Natural killer cell (primary cell): Measurements from ENCODE around the gene SLC7A7. TPM values are rescaled to one million over a fixed set of nuclear protein-coding genes. Genes with fewer than 3 reads are reported as not detected.
"Not testable (repeated sequence)": the region's sequence is repeated elsewhere in the genome, so short reads cannot be mapped to it uniquely, and the experiment has no call there.

ENCODE experiments used
- ATAC-seq, 3 donors: fragments of 150-1000 bp in 2 of 3; fragments of 200-7000 bp in 1 of 3; cut with Tn5 transposase; 1 replicate in 1 of 3; 2 replicates in 2 of 3; pipeline ENCODE4 v1.10.0; 2021; ENCODE audit warnings: mild to moderate bottlenecking in 2 of 3, moderate library complexity in 2 of 3
- DNase-seq, 2 donors: peaks; one replicate each; pipeline versions ENCODE4 v3.0.0 to v3.0.0-alpha.2; 2013 to 2021; ENCODE audit warnings: mixed read lengths in 1 of 2
- H3K27ac ChIP-seq: one replicate; pipeline ENCODE4 v1.5.1; 2013; ENCODE audit warnings: mild to moderate bottlenecking, low read length
- H3K27me3 ChIP-seq: one replicate; pipeline ENCODE4 v1.6.1; 2013; ENCODE audit warnings: low read length; ENCODE audit not compliant: control insufficient read depth, insufficient read depth
- H3K36me3 ChIP-seq: one replicate; pipeline ENCODE4 v1.6.1; 2013; ENCODE audit warnings: low read length; ENCODE audit not compliant: control insufficient read depth, insufficient read depth
- H3K4me1 ChIP-seq: one replicate; pipeline ENCODE4 v1.6.1; 2013; ENCODE audit warnings: low read length; ENCODE audit not compliant: control insufficient read depth, insufficient read depth
- H3K4me3 ChIP-seq: one replicate; pipeline ENCODE4 v1.5.1; 2013; ENCODE audit warnings: low read length
- H3K9me3 ChIP-seq: one replicate; pipeline ENCODE4 v1.6.1; 2013; ENCODE audit warnings: low read length; ENCODE audit not compliant: control insufficient read depth, insufficient read depth
- H3K27ac Mint-ChIP-seq, 2 donors: one replicate each; pipeline ENCODE4 v1.8.0; 2022; ENCODE audit warnings: mild to moderate bottlenecking in 2 of 2, mixed read lengths in 2 of 2, moderate library complexity in 1 of 2
- H3K27me3 Mint-ChIP-seq, 2 donors: one replicate each; pipeline ENCODE4 v1.8.0; 2022; ENCODE audit warnings: low read depth in 2 of 2, mixed read lengths in 2 of 2
- H3K36me3 Mint-ChIP-seq: one replicate; pipeline ENCODE4 v1.8.0; 2022; ENCODE audit warnings: mixed read lengths
- H3K4me1 Mint-ChIP-seq, 2 donors: one replicate each; pipeline ENCODE4 v1.8.0; 2022; ENCODE audit warnings: mixed read lengths in 2 of 2
- H3K4me3 Mint-ChIP-seq: one replicate; pipeline ENCODE4 v1.8.0; 2022; ENCODE audit warnings: mild to moderate bottlenecking, moderate library complexity, mixed read lengths
- H3K9me3 Mint-ChIP-seq, 2 donors: one replicate each; pipeline ENCODE4 v1.8.0; 2022; ENCODE audit warnings: mixed read lengths in 2 of 2
- WGBS: methylation state at CpG from one replicate; pipeline ENCODE4 v1.1.7; 2013; ENCODE audit warnings: missing lambda C conversion rate; ENCODE audit not compliant: insufficient coverage; 5-methylcytosine and 5-hydroxymethylcytosine counted together
- intact Hi-C: fragments of 100-400 bp; cut with micrococcal nuclease; formaldehyde crosslinking; loops from one replicate; pipeline ENCODE4 v1.14.2; 2022
- total RNA-seq, 4 donors: library from RNA; stranded (reverse); fragments of 120-200 nt in 1 of 4; gene quantifications; one replicate each; pipeline versions ENCODE4 v1.2.3 to v1.2.4, GENCODE V29; 2013 to 2022
- TF ChIP-seq, protein P1 (sequence below): fragments of 200-600 bp; IDR thresholded peaks from one replicate; pipeline ENCODE4 v1.8.0; 2022; ENCODE audit warnings: antibody characterized with exemption

Gene SLC7A7
- total RNA-seq, 3 donors from 2014 or later (not counting 1 experiment from before 2014, with no cell fraction given), result 4.3 to 16.8 (median 9.6) TPM

- Mint-ChIP-seq H3K9me3 (no peaks in the 10 kb centered on the region), H3K27me3 (peaks cover 17 to 26% of the 10 kb centered on the region in 2 donors), H3K4me3 (no peak overlapping the region), H3K36me3 (no peaks in the 10 kb centered on the region), H3K27ac (no peak overlapping the region), H3K4me1 (peaks cover 11 to 16% of the 10 kb centered on the region in 2 donors)
- DNase-seq (no peak), ATAC-seq (no peak)
- no peaks in the 10 kb centered on the region for H3K36me3 ChIP-seq
- intact Hi-C loops, result loop anchor here (10.0 kb wide), 2 partner anchors 382 to 542 kb away; no protein-coding TSS in a partner anchor
- peaks cover 25% of the 10 kb centered on the region for H3K4me1 ChIP-seq
- H3K9me3 ChIP-seq, result no peaks in the 10 kb centered on the region
- no peak overlapping the region for H3K27ac ChIP-seq
- 95% methylated on average over 3 of the region's 5 CpGs for WGBS
- TF ChIP-seq, protein P1, sequence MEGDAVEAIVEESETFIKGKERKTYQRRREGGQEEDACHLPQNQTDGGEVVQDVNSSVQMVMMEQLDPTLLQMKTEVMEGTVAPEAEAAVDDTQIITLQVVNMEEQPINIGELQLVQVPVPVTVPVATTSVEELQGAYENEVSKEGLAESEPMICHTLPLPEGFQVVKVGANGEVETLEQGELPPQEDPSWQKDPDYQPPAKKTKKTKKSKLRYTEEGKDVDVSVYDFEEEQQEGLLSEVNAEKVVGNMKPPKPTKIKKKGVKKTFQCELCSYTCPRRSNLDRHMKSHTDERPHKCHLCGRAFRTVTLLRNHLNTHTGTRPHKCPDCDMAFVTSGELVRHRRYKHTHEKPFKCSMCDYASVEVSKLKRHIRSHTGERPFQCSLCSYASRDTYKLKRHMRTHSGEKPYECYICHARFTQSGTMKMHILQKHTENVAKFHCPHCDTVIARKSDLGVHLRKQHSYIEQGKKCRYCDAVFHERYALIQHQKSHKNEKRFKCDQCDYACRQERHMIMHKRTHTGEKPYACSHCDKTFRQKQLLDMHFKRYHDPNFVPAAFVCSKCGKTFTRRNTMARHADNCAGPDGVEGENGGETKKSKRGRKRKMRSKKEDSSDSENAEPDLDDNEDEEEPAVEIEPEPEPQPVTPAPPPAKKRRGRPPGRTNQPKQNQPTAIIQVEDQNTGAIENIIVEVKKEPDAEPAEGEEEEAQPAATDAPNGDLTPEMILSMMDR, result no peak
- H3K4me3 ChIP-seq, result no peak overlapping the region
- peaks cover 43% of the 10 kb centered on the region for H3K27me3 ChIP-seq
These were observed 41.2 kb upstream of the SLC7A7 start for GRCh38 chr14:22856428-22856827.

DNA sequence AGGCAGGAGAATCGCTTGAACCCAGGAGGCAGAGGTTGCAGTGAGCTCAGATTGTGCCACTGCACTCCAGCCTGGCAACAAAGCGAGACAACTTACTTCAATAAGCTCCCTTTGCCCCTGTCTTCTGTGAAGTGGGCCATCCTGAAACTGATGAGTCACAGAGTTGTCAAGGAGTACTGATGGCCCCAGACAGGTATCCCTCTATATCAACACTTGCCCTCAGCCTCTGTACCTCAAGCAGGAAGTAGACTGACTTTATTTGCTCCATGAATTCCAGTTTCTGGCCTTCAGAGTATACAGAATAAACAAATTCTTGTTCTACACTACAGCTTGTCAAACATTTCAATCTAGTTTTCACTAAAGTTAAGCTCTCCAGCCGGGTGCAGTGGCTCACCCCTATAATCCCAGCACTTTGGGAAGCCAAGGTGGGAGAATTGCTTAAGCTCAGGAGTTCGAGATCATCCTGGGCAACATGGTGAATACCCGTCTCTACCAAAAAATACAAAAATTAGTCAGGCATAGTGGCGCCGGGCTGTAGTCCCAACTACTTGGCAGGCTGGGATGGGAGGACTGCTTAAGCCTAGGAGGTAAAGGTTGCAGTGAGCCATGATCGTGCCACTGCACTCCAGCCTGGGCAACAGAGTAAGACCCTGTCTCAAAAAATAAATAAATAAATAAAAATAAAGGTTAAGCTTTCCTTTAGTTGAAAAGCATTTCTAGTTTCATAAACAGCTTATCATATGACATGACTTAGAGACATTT lies 39.9 kb upstream of the SLC7A7 start:
- H3K27me3 ChIP-seq, result peaks cover 38% of the 10 kb centered on the region
- no peaks in the 10 kb centered on the region for H3K9me3 ChIP-seq
- ATAC-seq (no peak), DNase-seq (no peak)
- TF ChIP-seq, protein P1, result no peak
- H3K27me3 Mint-ChIP-seq, result peaks cover 13 to 20% of the 10 kb centered on the region in 2 donors
- intact Hi-C loops, result loop anchor here (10.0 kb wide), 2 partner anchors 380 to 540 kb away; no protein-coding TSS in a partner anchor
- peaks cover 11 to 16% of the 10 kb centered on the region in 2 donors for H3K4me1 Mint-ChIP-seq
- WGBS, result 89% methylated on average over 7 of the region's 8 CpGs
- no peak overlapping the region for H3K4me3 ChIP-seq
- no peaks in the 10 kb centered on the region for H3K36me3 Mint-ChIP-seq
- H3K27ac ChIP-seq, result no peak overlapping the region
- H3K36me3 ChIP-seq, result no peaks in the 10 kb centered on the region
- peaks cover 30% of the 10 kb centered on the region for H3K4me1 ChIP-seq
- H3K27ac Mint-ChIP-seq, result no peak overlapping the region
- no peaks in the 10 kb centered on the region for H3K9me3 Mint-ChIP-seq
- H3K4me3 Mint-ChIP-seq, result no peak overlapping the region

DNA sequence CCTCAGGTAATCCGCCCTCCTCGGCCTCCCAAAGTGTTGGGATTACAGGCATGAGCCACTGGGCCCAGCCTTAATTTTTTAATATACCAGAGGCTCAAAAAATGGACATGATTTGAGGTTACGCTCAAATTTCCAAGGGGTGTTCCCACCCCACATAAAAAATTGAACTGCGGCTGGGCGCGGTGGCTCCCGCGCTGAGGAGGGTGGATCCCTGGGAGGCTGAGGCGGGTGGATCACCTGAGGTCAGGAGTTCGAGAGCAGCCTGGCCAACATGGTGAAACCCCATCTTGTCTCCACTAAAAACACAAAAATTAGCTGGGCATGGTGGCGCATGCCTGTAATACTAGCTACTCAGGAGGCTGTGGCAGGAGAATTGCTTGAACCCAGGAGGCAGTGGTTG lies 39.1 kb upstream of the SLC7A7 start:
- not testable (repeated sequence) for DNase-seq, ATAC-seq, H3K36me3 ChIP-seq, H3K9me3 Mint-ChIP-seq, H3K27ac ChIP-seq, H3K4me3 Mint-ChIP-seq, H3K36me3 Mint-ChIP-seq, H3K4me3 ChIP-seq, H3K27ac Mint-ChIP-seq, H3K9me3 ChIP-seq
- Mint-ChIP-seq H3K27me3 (peaks cover 15 to 23% of the 10 kb centered on the region in 2 donors), H3K4me1 (peaks cover 11 to 16% of the 10 kb centered on the region in 2 donors)
- Histone ChIP-seq H3K27me3 (peaks cover 33% of the 10 kb centered on the region), H3K4me1 (peaks cover 30% of the 10 kb centered on the region)
- intact Hi-C loops, result loop anchor here (10.0 kb wide), 2 partner anchors 379 to 539 kb away; no protein-coding TSS in a partner anchor
- 94% methylated on average over 11 of the region's 11 CpGs for WGBS

DNA sequence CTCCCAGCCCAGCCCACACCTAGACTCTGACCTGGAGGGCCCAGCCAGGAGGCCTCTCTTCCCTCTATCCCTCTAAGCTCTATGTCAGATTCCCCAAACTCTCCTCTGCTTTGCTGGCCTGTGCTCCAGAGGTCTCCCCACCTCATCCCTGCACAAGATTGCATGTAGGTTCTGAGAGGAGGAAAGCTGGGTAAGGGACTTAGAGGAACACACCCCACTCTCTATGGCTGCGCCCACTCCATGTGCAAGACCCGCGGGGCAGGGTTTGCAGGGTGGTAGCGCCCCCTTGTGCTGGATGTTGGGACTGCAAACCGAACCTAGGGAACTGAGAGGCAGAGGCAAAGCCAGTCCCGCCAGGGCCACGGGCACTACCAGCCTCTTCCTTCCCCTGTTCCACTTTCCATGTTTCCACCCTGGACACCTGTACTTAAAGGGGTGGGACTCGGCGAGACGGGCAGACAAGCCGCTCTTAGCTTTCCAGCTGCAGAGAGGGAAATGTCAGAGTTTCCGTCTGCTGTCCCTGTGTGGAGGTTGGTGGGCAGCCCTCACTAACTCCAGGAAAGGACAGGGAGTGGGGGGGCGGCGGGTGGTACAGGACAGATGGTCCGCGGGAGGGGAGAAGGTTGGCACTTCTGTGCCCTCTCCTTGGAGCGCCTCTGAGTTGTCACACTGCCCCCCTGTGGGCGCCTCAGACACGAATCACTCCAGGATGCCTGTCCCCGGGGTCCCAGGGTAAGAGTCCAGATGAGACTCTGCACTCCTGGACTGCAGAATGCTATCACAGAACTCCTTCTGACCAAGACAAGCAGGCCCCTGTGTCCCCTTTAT lies 37.9 kb upstream of the SLC7A7 start:
- H3K36me3 ChIP-seq, result no peaks in the 10 kb centered on the region
- peak; percentile 93 to 95 (median 94) for ATAC-seq

More for the DNA sequence above, 37.9 kb upstream of the SLC7A7 start:
- DNase-seq, result peak; percentile 89 to 90
- Histone ChIP-seq H3K4me1 (peaks cover 21% of the 10 kb centered on the region), H3K27ac (no peak overlapping the region), H3K4me3 (peak overlapping the region; percentile 45), H3K9me3 (no peaks in the 10 kb centered on the region), H3K27me3 (peaks cover 29% of the 10 kb centered on the region)
- peak overlapping the region; percentile 75 for H3K4me3 Mint-ChIP-seq
- TF ChIP-seq, protein P1, result peak; percentile 97
- H3K9me3 Mint-ChIP-seq, result no peaks in the 10 kb centered on the region
- peaks cover 4 to 9% of the 10 kb centered on the region in 2 donors for H3K4me1 Mint-ChIP-seq
- H3K27me3 Mint-ChIP-seq, result peaks cover 24 to 29% of the 10 kb centered on the region in 2 donors
- 3% methylated on average over 20 of the region's 20 CpGs for WGBS
- intact Hi-C loops, result loop anchor here (1.0 to 10.0 kb wide), 6 partner anchors 30 to 538 kb away; no protein-coding TSS in a partner anchor
- peak overlapping the region in 1 of 2 donors; percentile 78 for H3K27ac Mint-ChIP-seq
- H3K36me3 Mint-ChIP-seq, result no peaks in the 10 kb centered on the region
